Lower leg skin (tissue), 4 donors: ENCODE data around the gene INCA1. TPM values are rescaled to one million over a fixed set of nuclear protein-coding genes. Genes with fewer than 3 reads are reported as not detected.

Experiments
- DNase-seq, 2 donors: peaks; one replicate each; pipeline ENCODE4 v3.0.0-alpha.2; 2019; ENCODE audit warnings: low spot score in 2 of 2
- H3K4me3 ChIP-seq: fragments of 200-600 bp; sonication (generic); 2 replicates; pipeline ENCODE4 v1.5.1; 2017; ENCODE audit warnings: mild to moderate bottlenecking, low read depth; ENCODE audit not compliant: poor library complexity, severe bottlenecking
- CTCF ChIP-seq, 3 donors: fragments of 450-650 bp; IDR thresholded peaks; one replicate each; pipeline ENCODE4 v1.5.1; 2016; ENCODE audit warnings: antibody characterized with exemption in 3 of 3, mild to moderate bottlenecking in 3 of 3, moderate library complexity in 2 of 3
- POLR2A ChIP-seq, 2 donors: fragments of 450-650 bp; IDR thresholded peaks; one replicate each; pipeline ENCODE4 v1.6.1; 2016 to 2017; ENCODE audit warnings: antibody characterized with exemption in 2 of 2, mild to moderate bottlenecking in 1 of 2, moderate library complexity in 1 of 2
- WGBS, 2 donors: methylation state at CpG; one replicate each; pipeline ENCODE4 v1.1.5; 2018; 5-methylcytosine and 5-hydroxymethylcytosine counted together
- intact Hi-C: fragments of 100-400 bp; cut with DNase I; formaldehyde crosslinking; loops from one replicate; pipeline ENCODE4 v1.15.0; 2023; ENCODE audit warnings: low total_unique reads
- total RNA-seq, 4 donors: library from RNA; depleted of rRNA; stranded (reverse); fragments of >200 nt; gene quantifications; one replicate each; pipeline ENCODE4 v1.1.0, GENCODE V29; 2016

The INCA1 gene
- total RNA-seq, 4 donors from 2014 or later: 0.39 to 2.6 (median 1.4) TPM

DNA sequence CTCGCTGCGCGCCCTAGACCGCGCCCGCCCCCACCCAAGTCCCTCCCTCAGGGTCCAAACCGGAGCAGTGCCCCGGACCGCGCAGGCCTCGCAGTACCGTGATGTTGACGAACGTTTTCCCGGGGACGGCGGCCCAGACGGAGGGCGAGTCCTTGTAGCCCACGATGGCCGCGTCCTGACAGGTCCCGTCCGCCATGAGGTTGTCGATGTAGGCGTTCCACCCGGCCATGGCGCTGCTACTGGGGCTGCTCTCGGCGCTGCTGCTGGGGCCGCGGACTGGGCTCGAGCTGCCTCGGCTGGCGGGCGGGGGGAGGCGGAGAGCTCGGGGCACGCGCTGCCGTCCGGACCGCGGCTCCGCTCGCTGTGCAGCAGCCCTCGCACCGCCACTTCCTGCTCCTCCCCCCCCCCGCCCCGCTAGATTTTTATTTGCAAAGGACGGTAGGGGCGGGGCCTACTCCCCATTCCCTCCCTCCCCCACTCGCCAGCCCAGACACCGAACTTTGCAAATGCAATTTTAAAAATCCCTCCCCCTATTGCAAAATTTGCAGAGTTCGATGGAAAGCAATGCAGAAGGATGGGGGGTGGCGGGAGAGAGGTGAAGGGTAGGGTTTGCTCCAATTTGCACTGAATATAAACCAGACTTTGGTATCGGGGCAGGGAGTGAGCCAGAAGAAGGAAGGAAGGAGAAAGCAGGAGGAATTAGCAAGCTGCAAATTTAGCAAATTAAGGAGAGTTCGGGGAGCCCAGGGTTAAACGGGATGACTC lies 49.0 kb downstream of the INCA1 start, which contains the start of gene PFN1:
Gene PFN1, minus strand, starts transcription at position 365 of the 765 bp plus-strand sequence. Its CDS starts 136 bp downstream, at position 229.
- TF ChIP-seq POLR2A (IDR thresholded peaks at IDR 0.05): peak in 1 of 2 donors; percentile 54
- TF ChIP-seq CTCF (IDR thresholded peaks at IDR 0.05): no peak
- H3K4me3 ChIP-seq: peak within 1 kb of the TSS; percentile 99
- intact Hi-C loops: no loop called here
- WGBS, 2 donors: 0% methylated on average over 11 to 48 of the region's 59 CpGs
- DNase-seq: peak; percentile 92 to 97

- DNase-seq: peak; percentile 35 to 93
- peak overlapping the region; percentile 99 for H3K4me3 ChIP-seq
- WGBS, 2 donors: 0% methylated on average over 27 to 37 of the region's 56 CpGs
- intact Hi-C loops: no loop called here
- TF ChIP-seq POLR2A (IDR thresholded peaks at IDR 0.05) (no peak), CTCF (IDR thresholded peaks at IDR 0.05) (no peak)
These were observed 49.7 kb downstream of the INCA1 start for GRCh38 chr17:4947411-4948165.

GRCh38 chr17:4947010-4947410 lies 50.3 kb downstream of the INCA1 start:
- H3K4me3 ChIP-seq: peak overlapping the region; percentile 99
- WGBS, 2 donors: 0 to 1% methylated on average over 7 of the region's 7 CpGs
- TF ChIP-seq CTCF (IDR thresholded peaks at IDR 0.05): no peak
- intact Hi-C loops: no loop called here
- DNase-seq: no peak

DNA sequence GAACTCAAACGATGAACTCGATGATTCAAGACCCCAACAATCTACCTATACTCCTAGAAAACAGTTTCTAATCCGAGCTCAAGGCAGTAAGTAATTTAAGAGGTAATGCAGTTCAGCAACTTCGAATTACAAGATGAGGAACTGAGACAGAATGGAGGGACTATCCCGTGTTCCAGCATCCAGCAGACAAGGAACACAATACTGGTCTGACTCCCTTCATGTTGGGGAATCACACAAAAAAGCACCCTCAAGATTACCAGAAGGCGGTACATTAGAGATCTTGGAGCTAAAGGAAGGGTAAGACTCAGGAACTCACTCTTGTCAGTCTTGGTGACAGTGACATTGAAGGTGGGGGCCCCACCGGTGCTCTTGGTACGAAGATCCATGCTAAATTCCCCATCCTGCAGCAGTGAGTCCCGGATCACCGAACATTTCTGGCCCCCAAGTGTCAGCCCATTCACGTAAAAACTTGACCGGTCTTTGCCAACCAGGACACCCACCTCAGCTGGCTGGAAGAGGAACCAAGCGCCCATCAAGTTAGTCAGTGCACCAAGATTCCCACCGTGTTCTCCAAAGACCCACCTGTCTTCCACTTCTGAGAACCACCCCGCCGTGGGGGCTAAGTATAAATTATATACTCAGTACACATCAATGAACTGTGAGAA lies 50.9 kb downstream of the INCA1 start:
- no peak overlapping the region for H3K4me3 ChIP-seq
- WGBS, 2 donors: 23% methylated on average over 16 of the region's 16 CpGs
- TF ChIP-seq POLR2A (IDR thresholded peaks at IDR 0.05) (no peak), CTCF (IDR thresholded peaks at IDR 0.05) (no peak)
- intact Hi-C loops: no loop called here
- no peak for DNase-seq

DNA sequence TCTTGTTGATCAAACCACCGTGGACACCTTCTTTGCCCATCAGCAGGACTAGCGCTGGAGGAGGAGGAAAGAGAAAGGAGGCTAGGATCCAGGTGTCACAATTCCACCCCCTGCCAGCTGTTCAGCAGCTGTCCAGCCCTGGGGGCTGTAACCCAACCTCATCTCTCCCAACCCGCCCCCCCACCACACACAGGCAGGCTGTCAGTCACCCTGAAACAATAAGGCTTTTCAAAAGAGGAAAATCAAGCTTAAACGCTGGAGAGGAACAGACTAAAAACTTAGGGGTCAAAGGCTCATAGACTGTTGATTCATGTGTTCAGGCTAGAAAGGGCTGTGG lies 51.4 kb downstream of the INCA1 start:
- no peak for TF ChIP-seq POLR2A (IDR thresholded peaks at IDR 0.05)
- TF ChIP-seq CTCF (IDR thresholded peaks at IDR 0.05): no peak
- DNase-seq: no peak
- H3K4me3 ChIP-seq: no peak overlapping the region
- intact Hi-C loops: no loop called here
- WGBS, 2 donors: 21 to 29% methylated on average over 4 of the region's 4 CpGs
